Endodermal cell (in vitro differentiated cells): ENCODE results near the gene DLX5. TPM values are rescaled to one million over a fixed set of nuclear protein-coding genes. Genes with fewer than 3 reads are reported as not detected.

Source experiments
- DNase-seq: peaks from one replicate; pipeline ENCODE4 v3.0.0-alpha.2; 2017
- H3K27ac ChIP-seq: 2 replicates; pipeline ENCODE4 v1.5.1; 2013; ENCODE audit warnings: mild to moderate bottlenecking, low read depth, low read length, moderate library complexity
- H3K27me3 ChIP-seq: 2 replicates; pipeline ENCODE4 v1.6.1; 2013; ENCODE audit warnings: mild to moderate bottlenecking, low read length, moderate library complexity; ENCODE audit not compliant: insufficient read depth, control insufficient read depth, poor library complexity, severe bottlenecking
- H3K36me3 ChIP-seq: 2 replicates; pipeline ENCODE4 v1.7.0; 2013; ENCODE audit warnings: mild to moderate bottlenecking, low read length, moderate library complexity; ENCODE audit not compliant: control insufficient read depth, insufficient read depth
- H3K4me1 ChIP-seq: one replicate; pipeline ENCODE4 v1.7.0; 2013; ENCODE audit warnings: low read length; ENCODE audit not compliant: control insufficient read depth, insufficient read depth
- H3K4me3 ChIP-seq: 2 replicates; pipeline ENCODE4 v1.5.1; 2013; ENCODE audit warnings: mild to moderate bottlenecking, low read length, moderate library complexity
- H3K9ac ChIP-seq: 2 replicates; pipeline ENCODE4 v1.6.1; 2013; ENCODE audit warnings: mild to moderate bottlenecking, low read length, moderate library complexity; ENCODE audit not compliant: poor library complexity, severe bottlenecking; ENCODE audit errors: extremely low read depth
- H3K9me3 ChIP-seq: 2 replicates; pipeline ENCODE4 v1.6.1; 2013; ENCODE audit warnings: mild to moderate bottlenecking, low read length, moderate library complexity; ENCODE audit not compliant: control insufficient read depth
- H3K27ac Mint-ChIP-seq: 2 replicates; pipeline ENCODE4 v1.8.0; 2020; ENCODE audit warnings: mixed read lengths
- H3K27me3 Mint-ChIP-seq: 2 replicates; pipeline ENCODE4 v1.8.0; 2021; ENCODE audit warnings: mild to moderate bottlenecking, mixed read lengths; ENCODE audit not compliant: insufficient read depth
- H3K36me3 Mint-ChIP-seq: 2 replicates; pipeline ENCODE4 v1.8.0; 2020; ENCODE audit warnings: low read depth, mixed read lengths
- H3K4me1 Mint-ChIP-seq: 2 replicates; pipeline ENCODE4 v1.8.0; 2020; ENCODE audit warnings: mixed read lengths
- H3K4me3 Mint-ChIP-seq: 2 replicates; pipeline ENCODE4 v1.8.0; 2020; ENCODE audit warnings: mild to moderate bottlenecking, moderate library complexity, mixed read lengths
- H3K9me3 Mint-ChIP-seq: 2 replicates; pipeline ENCODE4 v1.8.0; 2020; ENCODE audit warnings: mild to moderate bottlenecking, mixed read lengths
- WGBS, 2 experiments: methylation state at CpG; one replicate each; pipeline versions ENCODE4 v1.1.5 to v1.1.7; 2013; ENCODE audit warnings: missing lambda C conversion rate in 2 of 2, mixed read lengths in 1 of 2; ENCODE audit not compliant: insufficient coverage in 1 of 2, insufficient read length in 1 of 2; 5-methylcytosine and 5-hydroxymethylcytosine counted together
- total RNA-seq, 2 donors: library from RNA; stranded (reverse); fragmentation: NEBNext Ultra II Directional in 1 of 2; extraction: Animal tissue kit (Norgen Biotek cat#: 25700) in 1 of 2; gene quantifications; 2 replicates in 1 of 2; 3 replicates in 1 of 2; pipeline ENCODE4 v1.2.1, GENCODE V29; 2021
- TF ChIP-seq, protein P1 (sequence below): fragments of 200-600 bp; sonication (generic); conservative IDR thresholded peaks from 2 replicates; pipeline ENCODE4 v1.5.0; 2021; ENCODE audit warnings: antibody characterized with exemption, mild to moderate bottlenecking

The DLX5 gene
- total RNA-seq, 2 donors from 2014 or later, result not detected

DNA sequence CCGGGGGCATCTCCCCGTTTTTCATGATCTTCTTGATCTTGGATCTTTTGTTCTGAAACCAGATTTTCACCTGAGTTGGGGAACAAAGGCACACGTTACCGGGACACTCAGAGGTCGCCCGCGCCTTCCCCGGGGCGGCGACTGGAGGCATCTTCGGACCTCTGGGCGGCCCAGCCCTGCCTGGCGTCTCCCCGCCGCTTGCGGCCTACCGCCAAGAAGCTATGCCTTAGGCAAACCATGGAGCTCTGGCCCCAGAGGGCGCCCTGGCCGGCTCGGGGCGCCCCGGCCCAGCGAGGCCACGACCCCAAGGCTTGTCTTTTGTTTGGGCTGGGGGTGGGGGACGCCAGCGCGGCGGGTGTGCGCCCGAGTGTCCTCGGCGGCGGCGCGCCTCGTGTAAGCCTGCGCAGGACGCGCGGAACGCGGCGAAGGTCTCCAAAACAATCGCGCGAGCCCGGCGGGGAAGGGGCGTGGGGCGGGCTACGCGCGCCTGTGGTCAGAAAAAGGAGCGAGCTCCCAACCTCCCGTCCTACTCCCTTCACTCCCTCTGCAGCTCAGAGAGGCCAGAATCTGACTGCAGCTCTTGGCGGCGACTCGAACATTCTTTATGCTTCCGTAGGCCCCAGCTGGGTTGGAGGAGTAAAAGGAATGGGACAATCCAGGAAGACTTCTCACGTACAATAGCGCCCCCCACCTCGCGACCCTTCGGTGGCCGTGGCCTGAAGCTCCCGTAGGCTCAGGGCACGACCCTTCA, 3.5 kb downstream of the DLX5 start:
- H3K27ac ChIP-seq, result no peak overlapping the region
- no peak overlapping the region for H3K27ac Mint-ChIP-seq
- 4% methylated on average over 4 to 67 of the region's 67 CpGs for whole genome bisulfite sequencing, 2 experiments
- H3K9me3 ChIP-seq, result no peaks in the 10 kb centered on the region
- H3K4me1 ChIP-seq, result peaks cover 7% of the 10 kb centered on the region
- H3K36me3 Mint-ChIP-seq, result no peaks in the 10 kb centered on the region
- TF ChIP-seq, protein P1, sequence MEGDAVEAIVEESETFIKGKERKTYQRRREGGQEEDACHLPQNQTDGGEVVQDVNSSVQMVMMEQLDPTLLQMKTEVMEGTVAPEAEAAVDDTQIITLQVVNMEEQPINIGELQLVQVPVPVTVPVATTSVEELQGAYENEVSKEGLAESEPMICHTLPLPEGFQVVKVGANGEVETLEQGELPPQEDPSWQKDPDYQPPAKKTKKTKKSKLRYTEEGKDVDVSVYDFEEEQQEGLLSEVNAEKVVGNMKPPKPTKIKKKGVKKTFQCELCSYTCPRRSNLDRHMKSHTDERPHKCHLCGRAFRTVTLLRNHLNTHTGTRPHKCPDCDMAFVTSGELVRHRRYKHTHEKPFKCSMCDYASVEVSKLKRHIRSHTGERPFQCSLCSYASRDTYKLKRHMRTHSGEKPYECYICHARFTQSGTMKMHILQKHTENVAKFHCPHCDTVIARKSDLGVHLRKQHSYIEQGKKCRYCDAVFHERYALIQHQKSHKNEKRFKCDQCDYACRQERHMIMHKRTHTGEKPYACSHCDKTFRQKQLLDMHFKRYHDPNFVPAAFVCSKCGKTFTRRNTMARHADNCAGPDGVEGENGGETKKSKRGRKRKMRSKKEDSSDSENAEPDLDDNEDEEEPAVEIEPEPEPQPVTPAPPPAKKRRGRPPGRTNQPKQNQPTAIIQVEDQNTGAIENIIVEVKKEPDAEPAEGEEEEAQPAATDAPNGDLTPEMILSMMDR, result peak; percentile 39
- DNase-seq, result peak; percentile 84
- H3K4me3 ChIP-seq, result peak overlapping the region; percentile 83
- H3K4me3 Mint-ChIP-seq, result peak overlapping the region; percentile 47
- peaks cover 56% of the 10 kb centered on the region for H3K4me1 Mint-ChIP-seq
- H3K9me3 Mint-ChIP-seq, result no peaks in the 10 kb centered on the region
- H3K27me3 ChIP-seq, result peaks cover 100% of the 10 kb centered on the region
- H3K36me3 ChIP-seq, result no peaks in the 10 kb centered on the region
- peaks cover 100% of the 10 kb centered on the region for H3K27me3 Mint-ChIP-seq
- no peak overlapping the region for H3K9ac ChIP-seq

DNA sequence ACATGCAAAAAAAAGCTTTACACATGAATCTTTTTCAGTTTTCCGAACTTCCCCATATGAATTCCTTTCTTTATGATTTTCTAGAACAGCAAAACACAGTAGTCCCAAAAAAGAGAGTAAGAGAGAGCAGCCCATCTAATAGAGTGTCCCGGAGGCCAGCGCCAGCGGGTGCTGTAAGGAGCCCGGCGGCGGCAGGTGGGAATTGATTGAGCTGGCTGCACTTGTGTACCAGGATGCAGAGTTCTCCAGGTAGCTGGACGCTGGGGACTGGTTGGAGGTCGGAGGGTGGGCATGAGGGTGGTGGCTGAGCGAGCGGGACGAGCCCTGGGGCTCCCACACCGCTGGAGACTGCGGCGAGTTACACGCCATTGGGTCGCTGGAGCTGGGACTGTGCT, 4.0 kb downstream of the DLX5 start:
- no peak for DNase-seq
- no peaks in the 10 kb centered on the region for H3K36me3 Mint-ChIP-seq
- Histone ChIP-seq H3K9ac (no peak overlapping the region), H3K9me3 (no peaks in the 10 kb centered on the region), H3K36me3 (no peaks in the 10 kb centered on the region), H3K4me3 (peak overlapping the region; percentile 83), H3K27me3 (peaks cover 100% of the 10 kb centered on the region), H3K27ac (no peak overlapping the region), H3K4me1 (peaks cover 3% of the 10 kb centered on the region)
- peaks cover 100% of the 10 kb centered on the region for H3K27me3 Mint-ChIP-seq
- 12 to 13% methylated on average over 13 to 17 of the region's 17 CpGs for WGBS, 2 experiments
- H3K27ac Mint-ChIP-seq, result no peak overlapping the region
- TF ChIP-seq, protein P1, result no peak
- peak overlapping the region; percentile 47 for H3K4me3 Mint-ChIP-seq
- peaks cover 51% of the 10 kb centered on the region for H3K4me1 Mint-ChIP-seq
- H3K9me3 Mint-ChIP-seq, result no peaks in the 10 kb centered on the region

DNA sequence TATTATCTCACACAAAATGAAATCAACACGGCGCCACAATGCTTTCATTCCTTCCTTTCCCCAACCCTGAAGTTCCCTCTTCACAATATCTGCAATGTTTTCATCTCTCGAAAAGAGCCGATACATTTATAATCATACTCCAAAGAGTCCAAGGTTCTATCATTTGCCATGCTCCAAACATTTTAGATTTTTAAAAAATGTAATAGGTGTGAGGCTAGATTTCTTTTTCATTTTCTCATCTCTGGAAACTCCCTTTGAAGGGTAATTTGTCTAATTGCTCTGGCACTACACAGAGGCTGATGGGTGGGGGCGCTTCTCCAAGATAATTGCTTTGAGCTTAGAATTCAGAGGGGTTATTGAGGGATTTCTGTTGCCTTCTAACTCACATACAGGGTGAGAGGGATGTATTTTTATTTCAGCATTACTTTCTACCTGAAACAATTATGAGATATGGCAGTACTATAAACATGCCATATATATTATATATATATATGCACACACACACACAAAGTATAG, 4.9 kb downstream of the DLX5 start:
- Mint-ChIP-seq H3K4me3 (no peak overlapping the region), H3K9me3 (no peaks in the 10 kb centered on the region), H3K4me1 (peaks cover 46% of the 10 kb centered on the region), H3K27ac (no peak overlapping the region), H3K36me3 (no peaks in the 10 kb centered on the region), H3K27me3 (peaks cover 100% of the 10 kb centered on the region)
- TF ChIP-seq, protein P1, result no peak
- peaks cover 100% of the 10 kb centered on the region for H3K27me3 ChIP-seq
- DNase-seq, result no peak
- WGBS, 2 experiments, result 36% methylated on average over 5 of the region's 5 CpGs; no CpG with 5 or more reads in 1 of the 2 experiments
- H3K27ac ChIP-seq, result no peak overlapping the region
- H3K9me3 ChIP-seq, result no peaks in the 10 kb centered on the region
- H3K36me3 ChIP-seq, result no peaks in the 10 kb centered on the region
- H3K9ac ChIP-seq, result no peak overlapping the region
- peaks cover 3% of the 10 kb centered on the region for H3K4me1 ChIP-seq
- no peak overlapping the region for H3K4me3 ChIP-seq
